Adrenal gland (tissue), 5 donors: ENCODE results near the gene MAP2K5.

Experiments
- CTCF ChIP-seq, 6 experiments: fragments of 450-650 bp in 4 of 6; fragments of 200-600 bp in 2 of 6; sonication (generic) in 1 of 6; IDR thresholded peaks; 1 replicate in 5 of 6; 2 replicates in 1 of 6; pipeline versions ENCODE4 v1.5.1 to v1.8.0; 2016 to 2021; ENCODE audit warnings: antibody characterized with exemption in 6 of 6, mild to moderate bottlenecking in 2 of 6, moderate library complexity in 1 of 6
- POLR2A ChIP-seq, 2 donors: fragments of 450-650 bp; IDR thresholded peaks; one replicate each; pipeline ENCODE4 v1.6.1; 2017; ENCODE audit warnings: antibody characterized with exemption in 2 of 2, mild to moderate bottlenecking in 2 of 2, moderate library complexity in 1 of 2
- donor health status: DM: no; HTN: no; CAD: no.

- TF ChIP-seq CTCF (IDR thresholded peaks at IDR 0.05) = no peak
- no peak for TF ChIP-seq POLR2A (IDR thresholded peaks at IDR 0.05)
These were observed 132.5 kb downstream of the MAP2K5 start for GRCh38 chr15:67674983-67675382.
